Heart left ventricle (tissue), 13 donors: Measurements from ENCODE around the gene PACSIN3.

Source experiments
- POLR2A ChIP-seq, 2 donors: fragments of 450-650 bp; IDR thresholded peaks; one replicate each; pipeline ENCODE4 v1.6.1; 2017; ENCODE audit warnings: antibody characterized with exemption in 2 of 2, mild to moderate bottlenecking in 2 of 2, moderate library complexity in 2 of 2
- TF ChIP-seq, protein P1 (sequence below), 12 donors: fragments of 200-600 bp; sonication (generic) in 4 of 12; IDR thresholded peaks; one replicate each; pipeline versions ENCODE4 v1.5.0 to v1.8.0; 2018 to 2022; ENCODE audit warnings: antibody characterized with exemption in 12 of 12, mild to moderate bottlenecking in 5 of 12
- donor health status: ischemic (EF 13 %, LVEDD 7.1; RV severe dilation, severe dysfunction).
- donor health status: DM: no; HTN: yes; CAD: no.
- donor health status: DM: no; HTN: no; CAD: no.
- donor health status: ischemic (EF 25% LVEDD 6.9; RV normal size, moderate dysfunction).
- donor health status: ischemic (EF 25% LVEDD 5.7; RV mildly dilated, moderate dysfunction).
- donor health status: ischemic (EF 35%, LVEDD 5.7; RV mildly dilated, moderate dysfunction).
- donor health status: nonischemic (EF 11% LVEDD 7.7; RV severe dilation, severe dysfunction).
- donor health status: DM: yes; HTN: yes; CAD: no.
- donor health status: PGD.
- donor health status: ischemic (EF 29% LVEDD 5.4; RV normal size, mild dysfunction).
- donor health status: nonischemic (EF 23%, LVEDD 6.1; RV moderate dilation, normal function).

DNA sequence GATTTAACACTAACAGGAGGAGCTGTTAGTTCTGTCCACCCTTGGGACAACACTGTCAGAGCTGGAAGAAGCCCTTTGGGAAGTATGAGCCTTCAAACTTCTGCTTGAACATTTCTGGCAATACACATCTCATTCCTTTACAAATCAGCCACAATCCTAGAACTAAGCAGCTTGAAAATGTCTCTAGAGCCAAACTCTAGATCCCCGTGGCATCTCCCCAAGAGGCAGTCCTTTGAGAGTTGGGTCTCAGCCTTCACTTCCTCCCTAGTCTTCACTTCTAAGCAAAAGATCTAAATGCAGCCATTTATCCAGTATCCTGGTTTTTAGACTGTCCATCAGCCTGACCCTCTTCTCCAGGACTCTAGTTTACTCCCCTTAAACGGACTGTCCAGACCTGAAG is 36.5 kb downstream of the PACSIN3 start:
- TF ChIP-seq, protein P1, sequence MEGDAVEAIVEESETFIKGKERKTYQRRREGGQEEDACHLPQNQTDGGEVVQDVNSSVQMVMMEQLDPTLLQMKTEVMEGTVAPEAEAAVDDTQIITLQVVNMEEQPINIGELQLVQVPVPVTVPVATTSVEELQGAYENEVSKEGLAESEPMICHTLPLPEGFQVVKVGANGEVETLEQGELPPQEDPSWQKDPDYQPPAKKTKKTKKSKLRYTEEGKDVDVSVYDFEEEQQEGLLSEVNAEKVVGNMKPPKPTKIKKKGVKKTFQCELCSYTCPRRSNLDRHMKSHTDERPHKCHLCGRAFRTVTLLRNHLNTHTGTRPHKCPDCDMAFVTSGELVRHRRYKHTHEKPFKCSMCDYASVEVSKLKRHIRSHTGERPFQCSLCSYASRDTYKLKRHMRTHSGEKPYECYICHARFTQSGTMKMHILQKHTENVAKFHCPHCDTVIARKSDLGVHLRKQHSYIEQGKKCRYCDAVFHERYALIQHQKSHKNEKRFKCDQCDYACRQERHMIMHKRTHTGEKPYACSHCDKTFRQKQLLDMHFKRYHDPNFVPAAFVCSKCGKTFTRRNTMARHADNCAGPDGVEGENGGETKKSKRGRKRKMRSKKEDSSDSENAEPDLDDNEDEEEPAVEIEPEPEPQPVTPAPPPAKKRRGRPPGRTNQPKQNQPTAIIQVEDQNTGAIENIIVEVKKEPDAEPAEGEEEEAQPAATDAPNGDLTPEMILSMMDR (IDR thresholded peaks at IDR 0.05) = no peak
- no peak for TF ChIP-seq POLR2A (IDR thresholded peaks at IDR 0.05)
